Panc1 (cell line): ENCODE results near the gene ZRANB2. TPM values are rescaled to one million over a fixed set of nuclear protein-coding genes. Genes with fewer than 3 reads are reported as not detected.

Experiments used
- ATAC-seq: fragments of 200-7000 bp; cut with Tn5 transposase; 2 replicates; pipeline ENCODE4 v1.9.1; 2020; ENCODE audit warnings: mild to moderate bottlenecking, moderate library complexity
- BruUV-seq: library from RNA; stranded (reverse); fragments of 400-500 nt; replicated peaks from 2 replicates; lab custom pipeline; 2021; lab: Mats Ljungman, UMichigan
- CTCF ChIA-PET: fragments of 300-600 bp; sonication (Branson Sonifier 250); formaldehyde crosslinking; loops from one replicate; lab custom pipeline; 2022; ENCODE audit warnings: antibody characterized with exemption; lab: Charles Lee
- POLR2A ChIA-PET: fragments of 300-600 bp; sonication (Branson Sonifier 250); formaldehyde crosslinking; loops from one replicate; lab custom pipeline; 2022; ENCODE audit warnings: antibody characterized with exemption; lab: Charles Lee
- DNase-seq: peaks from one replicate; pipeline ENCODE4 v3.0.0-alpha.2; 2010; ENCODE audit warnings: low read depth, low spot score
- H3K27ac ChIP-seq: 2 replicates; pipeline ENCODE4 v1.5.1; 2011; ENCODE audit warnings: mild to moderate bottlenecking, low read length, inconsistent platforms
- H3K27me3 ChIP-seq: fragments of 200-500 bp; sonication (Bioruptor generic); 2 replicates; pipeline ENCODE4 v1.6.0; 2014; ENCODE audit warnings: low read length, inconsistent platforms; ENCODE audit not compliant: control insufficient read depth, insufficient read depth
- H3K36me3 ChIP-seq: fragments of 200-500 bp; sonication (Bioruptor generic); 2 replicates; pipeline ENCODE4 v1.5.1; 2014; ENCODE audit warnings: inconsistent platforms, mild to moderate bottlenecking, low read length, moderate library complexity; ENCODE audit not compliant: control insufficient read depth, insufficient read depth
- H3K4me1 ChIP-seq: 2 replicates; pipeline ENCODE4 v1.5.1; 2011; ENCODE audit warnings: inconsistent platforms, mild to moderate bottlenecking, low read length, moderate library complexity; ENCODE audit not compliant: control insufficient read depth, insufficient read depth
- H3K4me3 ChIP-seq, 2 experiments: 2 replicates each; pipeline ENCODE4 v1.5.1; 2011 to 2012; ENCODE audit warnings: low read depth in 2 of 2, low read length in 2 of 2, mild to moderate bottlenecking in 2 of 2, inconsistent platforms in 1 of 2, moderate library complexity in 1 of 2
- H3K9me3 ChIP-seq: fragments of 200-500 bp; sonication (Bioruptor generic); 2 replicates; pipeline ENCODE4 v1.5.1; 2014; ENCODE audit warnings: low read depth, mild to moderate bottlenecking, inconsistent platforms, low read length, moderate library complexity; ENCODE audit not compliant: control insufficient read depth, insufficient read depth
- CTCF ChIP-seq: fragments of 450-650 bp; IDR thresholded peaks from 2 replicates; pipeline ENCODE4 v1.5.1; 2017; ENCODE audit warnings: mild to moderate bottlenecking
- POLR2AphosphoS5 ChIP-seq: IDR thresholded peaks from 2 replicates; pipeline ENCODE4 v1.6.1; 2012; ENCODE audit warnings: mild to moderate bottlenecking, low read depth, low read length, moderate library complexity
- REST ChIP-seq, 2 experiments: IDR thresholded peaks; 2 replicates each; pipeline ENCODE4 v1.6.1; 2011 to 2012; ENCODE audit warnings: low read depth in 2 of 2, control low read depth in 1 of 2, low read length in 1 of 2, mild to moderate bottlenecking in 1 of 2, moderate library complexity in 1 of 2; ENCODE audit not compliant: insufficient read depth in 1 of 2
- SIN3A ChIP-seq: IDR thresholded peaks from 2 replicates; pipeline ENCODE4 v1.6.1; 2012; ENCODE audit warnings: low read depth, mild to moderate bottlenecking, low read length, moderate library complexity, borderline replicate concordance; ENCODE audit not compliant: insufficient read depth
- TCF7L2 ChIP-seq: IDR thresholded peaks from 2 replicates; pipeline ENCODE4 v1.6.1; 2011; ENCODE audit warnings: mild to moderate bottlenecking, low read depth, low read length, inconsistent platforms
- in situ Hi-C: cut with HindIII; loops from 2 replicates; pipeline ENCODE4 v1.10.0; 2016; ENCODE audit warnings: low sequenced_read_pairs, low pct_unique_long_range_greater_than_20kb
- intact Hi-C: fragments of 100-400 bp; cut with micrococcal nuclease; formaldehyde crosslinking; loops from one replicate; pipeline ENCODE4 v1.10.0; 2022; ENCODE audit not compliant: unreplicated experiment
- total RNA-seq: library from RNA; stranded (reverse); gene quantifications from one replicate; pipeline ENCODE4 v1.2.1, GENCODE V29; 2021; ENCODE audit not compliant: unreplicated experiment

ZRANB2 gene
- total RNA-seq, 1 experiment from 2014 or later, result 64.9 TPM

- no peaks in the 10 kb centered on the region for H3K27me3 ChIP-seq
- intact Hi-C loops, result no loop called here
- no peak for DNase-seq
- H3K4me1 ChIP-seq, result no peaks in the 10 kb centered on the region
- no peak overlapping the region for H3K4me3 ChIP-seq
- no peak for TF ChIP-seq SIN3A
- no peak for TF ChIP-seq REST (IDR thresholded peaks at IDR 0.05; ENCODE audit: insufficient read depth in 1 of 2, low read depth in 2 of 2, low read length in 1 of 2)
- TF ChIP-seq CTCF, result no peak
- TF ChIP-seq POLR2AphosphoS5, result no peak
- no peak for TF ChIP-seq TCF7L2
- H3K27ac ChIP-seq, result no peak overlapping the region
- ChIA-PET CTCF (no interaction called here), POLR2A (no interaction called here)
- BruUV-seq, result no TSS peak
- in situ Hi-C loops, result no loop called here
- no peak for ATAC-seq
- H3K36me3 ChIP-seq, result no peaks in the 10 kb centered on the region
- no peaks in the 10 kb centered on the region for H3K9me3 ChIP-seq
Observed at GRCh38 chr1:71026093-71026492, 54.7 kb downstream of the ZRANB2 start.

- ATAC-seq (no peak), DNase-seq (no peak)
- intact Hi-C loops, result no loop called here
- no TSS peak for BruUV-seq
- POLR2A ChIA-PET, result no interaction called here
- CTCF ChIA-PET, result no interaction called here
- Histone ChIP-seq H3K36me3 (no peaks in the 10 kb centered on the region), H3K27ac (no peak overlapping the region), H3K27me3 (no peaks in the 10 kb centered on the region), H3K9me3 (no peaks in the 10 kb centered on the region), H3K4me1 (no peaks in the 10 kb centered on the region), H3K4me3 (no peak overlapping the region)
- TF ChIP-seq SIN3A, result no peak
- no peak for TF ChIP-seq CTCF
- TF ChIP-seq POLR2AphosphoS5, result no peak
- TF ChIP-seq TCF7L2, result no peak
- no peak for TF ChIP-seq REST (IDR thresholded peaks at IDR 0.05; ENCODE audit: insufficient read depth in 1 of 2, low read depth in 2 of 2, low read length in 1 of 2)
- in situ Hi-C loops, result no loop called here
Observed at GRCh38 chr1:71023515-71023914, 57.3 kb downstream of the ZRANB2 start.
